ENCODE measurements around the gene AFAP1L2.

AFAP1L2 gene

DNA sequence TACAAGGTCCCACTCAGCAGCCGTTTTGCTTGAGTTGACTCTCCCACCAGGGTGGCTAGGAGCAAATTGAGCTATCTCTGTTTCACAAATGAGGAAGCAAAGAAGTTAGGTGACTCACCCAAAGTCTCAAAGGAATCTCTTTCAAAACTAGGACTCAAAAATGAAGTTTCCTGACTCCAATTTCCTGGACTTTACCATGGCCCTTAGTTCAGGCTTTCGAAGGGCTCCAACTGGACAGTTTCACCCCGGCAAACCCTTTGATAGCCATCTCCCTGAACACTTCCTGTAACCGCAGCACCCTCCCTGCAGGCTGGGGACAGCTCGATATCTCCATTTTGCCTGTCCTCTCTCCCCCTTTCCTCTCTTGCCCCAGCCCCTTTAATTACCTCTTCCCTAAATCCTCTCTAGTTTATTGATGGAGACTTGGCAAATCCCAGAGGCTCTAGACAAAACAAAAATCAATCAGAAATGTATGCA lies 4.7 kb upstream of the AFAP1L2 start:
- no peak for DNase-seq

GRCh38 chr10:114408112-114408967 lies 4.0 kb upstream of the AFAP1L2 start:
- DNase-seq: no peak

DNA sequence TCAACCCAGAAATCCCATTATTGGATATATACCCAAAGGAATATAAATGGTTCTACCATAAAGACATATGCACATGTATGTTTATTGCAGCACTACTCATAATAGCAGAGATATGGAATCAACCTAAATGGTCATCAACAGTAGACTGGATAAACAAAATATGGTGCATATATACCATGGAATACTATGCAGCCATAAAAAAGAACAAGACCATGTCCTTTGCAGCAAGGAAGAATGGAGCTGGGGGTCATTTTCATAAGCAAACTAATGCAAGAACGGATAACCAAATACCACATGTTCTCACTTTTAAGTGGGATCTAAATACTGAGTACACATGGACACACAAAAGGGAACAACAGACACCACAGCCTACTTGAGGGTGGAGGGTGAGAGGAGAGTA lies 2.2 kb upstream of the AFAP1L2 start:
- DNase-seq: no peak

DNA sequence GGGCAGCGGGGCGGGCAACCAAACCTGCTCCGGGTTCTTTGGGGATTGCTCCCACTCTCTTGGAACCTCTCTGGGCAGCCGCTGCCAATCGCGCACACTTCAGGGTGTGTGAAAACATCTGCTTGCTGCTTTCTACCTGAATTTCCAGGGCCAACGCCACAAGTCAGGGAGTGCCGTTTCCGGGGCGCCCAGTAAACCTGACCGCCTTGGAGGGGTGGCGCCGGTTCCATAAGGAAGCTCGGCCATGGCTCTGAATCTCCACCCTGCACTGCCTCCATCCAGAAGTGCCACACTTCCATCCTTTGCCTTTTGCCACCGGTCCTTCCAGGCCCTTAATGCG lies 679 bp upstream of the AFAP1L2 start:
- DNase-seq: no peak

DNA sequence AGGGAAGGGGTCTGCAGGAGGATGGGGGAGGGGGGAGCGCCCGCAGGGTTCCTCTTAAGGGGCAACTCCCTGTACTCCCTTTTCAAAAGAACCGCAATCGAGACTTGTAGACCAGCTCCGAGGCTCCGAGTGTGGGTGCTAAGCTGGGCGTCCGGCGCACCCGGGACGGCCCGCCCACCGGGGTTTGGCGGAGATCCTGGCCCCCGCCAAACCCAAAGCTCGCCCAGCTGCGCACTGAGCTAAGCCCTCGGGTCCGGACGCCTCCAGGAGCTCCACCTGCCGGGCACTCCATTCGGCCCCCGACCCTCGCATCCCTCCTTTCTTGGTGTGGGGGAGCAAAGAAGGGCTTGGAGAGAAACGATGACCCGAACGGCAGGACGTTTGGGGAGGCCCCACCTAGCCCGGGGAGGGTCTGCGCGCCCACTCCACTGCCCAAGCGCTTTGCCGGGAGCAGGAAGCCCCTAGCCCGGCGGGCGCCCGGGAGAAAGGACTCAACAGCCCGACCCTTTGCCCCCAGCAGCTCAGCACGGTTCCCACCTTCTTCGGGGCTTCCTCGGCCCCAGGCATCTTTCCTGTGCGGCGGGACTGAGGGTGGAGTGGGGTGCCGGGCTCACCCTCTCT lies 651 bp downstream of the AFAP1L2 start:
- no peak for DNase-seq

DNA sequence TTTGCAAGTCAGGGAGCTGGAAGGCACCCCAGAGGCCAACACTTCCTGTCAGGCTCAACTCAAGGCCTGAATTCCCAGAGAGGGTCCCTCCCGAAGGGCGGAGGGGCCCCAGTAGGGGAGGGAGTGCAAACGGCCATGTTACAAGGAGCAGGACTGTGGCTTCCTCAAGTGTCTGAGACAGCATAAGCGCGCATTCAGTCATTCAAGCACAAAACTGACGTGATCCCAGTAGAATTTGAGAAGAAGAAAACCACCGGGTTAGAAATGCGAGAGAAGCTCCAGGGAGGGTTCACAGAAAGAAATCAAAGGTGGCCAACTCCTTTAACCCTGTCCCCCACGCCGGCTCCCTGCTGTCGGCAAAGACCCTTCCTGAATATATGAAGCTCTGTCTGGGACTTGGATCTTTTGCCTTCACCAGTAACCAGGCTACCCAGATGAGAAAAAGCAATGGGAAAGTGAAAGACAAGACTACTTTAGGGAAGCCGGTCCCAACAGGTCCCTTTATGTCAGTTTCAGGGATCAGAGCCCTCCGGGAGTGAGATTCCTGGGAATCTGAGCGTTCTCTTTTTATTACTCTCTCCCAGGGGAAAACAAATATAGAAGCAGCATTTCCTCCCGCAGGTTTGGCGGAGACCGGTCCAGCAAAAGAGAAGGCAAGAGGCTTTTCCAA lies 1.3 kb downstream of the AFAP1L2 start:
- DNase-seq: no peak

DNA sequence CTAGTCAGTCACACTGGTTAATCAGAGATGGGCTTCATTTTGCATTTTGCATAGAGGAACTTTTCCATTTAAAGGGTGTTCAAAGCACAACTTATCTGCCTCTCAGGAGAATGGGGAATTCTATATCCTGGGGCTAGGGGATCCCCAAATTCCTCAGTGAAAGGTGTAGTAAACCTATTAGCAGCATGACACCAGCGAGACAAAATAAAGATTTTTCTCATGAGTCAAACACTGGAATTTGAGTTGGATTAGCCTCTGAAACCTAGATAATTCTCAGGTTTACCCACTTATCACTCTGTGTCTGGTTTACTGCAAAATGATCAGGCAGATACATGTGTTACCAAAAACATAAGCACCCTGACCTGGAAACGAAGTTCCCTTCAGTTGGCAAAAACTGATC lies 2.1 kb downstream of the AFAP1L2 start:
- DNase-seq: no peak

DNA sequence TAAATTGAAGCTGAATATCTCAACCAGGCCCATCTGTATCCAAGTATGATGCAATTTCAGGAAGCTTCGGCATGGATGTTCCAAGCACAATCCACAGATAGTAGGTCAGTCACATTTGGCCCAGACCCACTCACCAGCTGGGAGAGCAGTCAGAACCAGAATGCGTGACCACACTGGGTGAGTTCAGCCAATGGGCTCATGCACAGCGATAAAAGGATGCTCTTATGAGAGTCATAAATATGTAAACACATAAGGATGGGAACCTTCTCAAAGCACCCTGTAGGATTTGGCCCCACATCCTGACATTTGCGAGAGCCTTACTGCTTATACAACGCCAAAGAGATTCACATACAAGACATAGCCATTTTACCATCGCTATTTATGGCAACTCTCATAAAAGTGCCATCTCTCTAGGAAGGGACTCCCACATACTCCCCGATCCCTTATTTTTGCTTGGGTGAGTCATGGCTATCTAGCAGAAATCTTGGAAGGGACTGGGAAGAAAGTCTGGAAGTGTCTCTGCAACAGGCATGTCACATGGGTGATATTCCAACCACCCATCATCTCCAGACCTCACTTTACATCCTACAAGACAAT lies 3.0 kb downstream of the AFAP1L2 start:
- DNase-seq: no peak

DNA sequence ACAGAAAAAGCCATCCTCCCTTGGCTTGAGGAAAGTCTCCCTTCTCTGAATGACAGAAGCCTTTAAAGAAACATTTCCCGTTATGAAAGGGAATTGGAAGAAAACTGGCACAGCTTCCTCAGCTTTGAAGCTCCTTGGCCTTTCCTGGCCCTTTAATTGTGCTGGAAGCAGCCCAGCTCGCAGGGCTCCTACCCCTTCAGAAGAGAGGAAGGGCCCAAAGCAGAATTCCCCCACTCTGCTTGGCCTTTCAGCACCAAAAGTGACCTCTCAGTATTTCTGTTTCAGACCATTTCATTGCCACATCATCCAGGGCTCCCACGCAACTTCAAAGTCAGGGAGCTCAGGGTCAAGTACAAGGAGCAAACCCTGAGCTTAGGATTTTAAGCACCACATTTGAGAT lies 4.2 kb downstream of the AFAP1L2 start:
- no peak for DNase-seq

- DNase-seq: no peak
Observed at GRCh38 chr10:114399576-114399975, 4.7 kb downstream of the AFAP1L2 start.

GRCh38 chr10:114398587-114399331 lies 5.5 kb downstream of the AFAP1L2 start:
- DNase-seq: no peak

GRCh38 chr10:114397651-114398145 lies 6.6 kb downstream of the AFAP1L2 start:
- no peak for DNase-seq

- no peak for DNase-seq
Observed at GRCh38 chr10:114396464-114396863, 7.8 kb downstream of the AFAP1L2 start.

DNA sequence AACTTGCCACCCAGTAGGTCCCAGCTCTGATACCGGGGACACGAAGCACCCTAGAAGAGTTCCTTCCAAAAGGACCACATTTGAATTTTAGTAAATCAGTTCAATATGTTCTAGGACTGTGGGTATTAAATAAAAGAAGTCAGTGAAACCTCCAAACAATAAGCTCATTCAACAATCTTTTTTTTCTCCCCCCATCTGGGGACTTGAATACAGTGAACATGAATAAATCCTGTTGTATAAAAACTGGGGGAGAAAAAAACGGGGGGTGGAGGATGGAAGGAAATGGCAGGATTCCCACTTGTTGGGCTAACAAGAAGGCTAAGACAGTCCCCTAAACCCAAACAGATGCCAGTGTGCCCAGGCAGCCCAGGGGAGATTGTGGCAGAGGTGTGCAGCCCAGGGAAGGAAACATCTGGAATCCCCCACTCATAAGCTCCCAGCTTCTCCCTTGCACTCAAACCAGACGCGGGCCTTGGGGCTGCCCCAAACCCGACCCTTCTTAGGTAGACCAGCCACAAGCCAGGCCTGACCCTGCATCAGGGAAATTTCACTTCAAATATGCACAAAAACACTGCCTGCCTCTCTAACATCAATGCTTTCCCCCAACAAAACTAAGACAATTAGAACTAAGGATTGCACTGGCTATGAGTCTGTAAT lies 8.8 kb downstream of the AFAP1L2 start:
- no peak for DNase-seq

GRCh38 chr10:114394531-114394930 lies 9.8 kb downstream of the AFAP1L2 start:
- DNase-seq: no peak

GRCh38 chr10:114393886-114394285 lies 10.4 kb downstream of the AFAP1L2 start:
- DNase-seq: no peak

DNA sequence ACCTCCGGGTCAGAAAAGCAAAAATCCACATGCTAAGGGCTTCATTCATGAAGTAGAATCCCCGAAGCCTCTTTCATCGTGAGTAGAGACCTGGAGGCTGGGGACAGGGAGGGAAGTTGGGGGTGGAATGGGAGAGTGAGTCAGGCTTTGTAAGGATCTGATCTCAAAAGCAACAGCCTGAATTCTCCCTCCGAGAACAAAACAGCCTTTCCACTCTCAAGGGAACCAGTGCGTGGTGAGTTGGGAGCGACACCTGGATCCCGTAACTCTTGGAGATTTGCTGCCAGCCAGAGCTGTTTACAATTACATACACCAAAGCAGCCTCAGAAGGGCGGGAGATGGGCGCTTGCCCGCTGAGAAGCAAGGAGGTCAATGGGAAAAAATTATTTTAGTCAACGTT lies 10.8 kb downstream of the AFAP1L2 start:
- DNase-seq: no peak

DNA sequence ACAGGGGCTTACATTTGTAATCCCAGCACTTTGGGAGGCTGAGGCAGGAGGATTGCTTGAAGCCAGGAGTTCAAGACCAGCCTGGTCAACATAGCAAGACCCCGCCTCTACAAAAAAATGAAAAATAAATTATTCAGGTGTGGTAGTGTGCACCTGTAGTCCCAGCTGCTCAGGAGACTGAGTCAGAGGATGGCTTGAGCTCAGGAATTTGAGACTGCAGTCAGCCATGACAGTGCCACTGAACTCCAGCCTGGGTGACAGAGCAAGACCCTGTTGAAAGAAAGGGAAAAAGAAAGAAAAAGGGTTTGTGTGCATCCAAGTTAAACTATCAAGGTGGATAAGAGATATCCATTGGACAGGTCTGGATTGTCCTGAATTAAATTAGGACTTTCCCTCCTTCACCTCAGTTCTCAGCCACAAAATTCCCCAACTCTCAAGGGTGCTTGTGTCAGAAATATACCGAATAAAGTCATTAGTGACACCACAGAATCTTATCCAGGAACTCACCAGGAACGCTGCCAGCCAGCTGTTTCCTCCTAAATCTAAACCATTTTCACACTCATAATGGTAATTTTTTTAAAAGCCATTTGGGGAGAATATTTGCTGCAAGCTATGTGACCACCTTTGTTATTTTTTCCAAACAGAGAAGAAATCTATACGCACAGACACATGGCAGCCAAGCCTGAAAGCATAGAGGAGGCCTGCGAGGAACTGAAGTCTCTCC lies 12.0 kb downstream of the AFAP1L2 start:
- DNase-seq: no peak

DNA sequence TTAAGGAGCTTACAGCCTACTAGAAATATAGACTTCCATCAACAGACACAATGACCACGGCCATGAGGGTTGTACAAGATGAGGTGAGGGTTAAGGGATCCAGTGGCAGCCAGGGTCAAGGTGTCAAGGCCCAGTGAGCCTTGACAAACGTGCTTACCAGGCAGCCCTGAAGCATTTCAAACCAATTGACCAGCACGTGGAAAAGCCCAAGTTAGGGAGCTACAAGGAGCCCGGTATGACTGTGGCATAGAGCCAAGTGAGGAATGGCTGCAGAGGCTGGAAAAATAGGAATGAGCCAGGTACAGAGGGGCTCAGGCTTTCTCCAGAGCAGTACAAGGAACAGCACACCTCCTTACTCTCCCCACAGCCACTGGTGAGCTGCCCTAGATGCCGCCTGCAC lies 12.7 kb downstream of the AFAP1L2 start:
- DNase-seq: no peak

- DNase-seq: no peak
Observed at GRCh38 chr10:114389426-114389825, 14.9 kb downstream of the AFAP1L2 start.

DNA sequence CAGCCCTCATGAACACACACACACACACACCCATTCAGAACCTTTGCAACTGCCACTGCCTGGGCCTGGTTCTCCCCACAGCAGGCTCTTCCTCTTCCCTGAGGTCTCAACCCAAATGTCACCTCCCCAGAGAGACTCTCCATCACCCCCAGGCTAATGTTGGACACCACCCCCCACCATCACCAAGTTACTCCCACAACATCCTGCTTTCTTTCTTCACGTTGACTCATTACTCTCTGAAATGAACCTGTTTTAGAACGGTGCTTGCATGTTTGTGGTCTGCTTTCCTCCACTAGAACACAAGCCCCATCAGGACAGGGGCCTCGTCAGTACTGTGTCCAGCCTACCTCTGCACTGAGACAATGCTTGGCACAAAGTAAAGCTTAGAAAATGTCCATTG lies 16.0 kb downstream of the AFAP1L2 start:
- no peak for DNase-seq

Measured in central memory CD4-positive, alpha-beta T cell (primary cell).